GM18526 (cell line): Measurements from ENCODE around the gene NWD2.

ENCODE experiments used
- POLR2A ChIP-seq: IDR thresholded peaks from 3 replicates; pipeline ENCODE4 v1.6.1; 2011; ENCODE audit not compliant: insufficient read length; ENCODE audit errors: extremely low read depth

Gene NWD2

DNA sequence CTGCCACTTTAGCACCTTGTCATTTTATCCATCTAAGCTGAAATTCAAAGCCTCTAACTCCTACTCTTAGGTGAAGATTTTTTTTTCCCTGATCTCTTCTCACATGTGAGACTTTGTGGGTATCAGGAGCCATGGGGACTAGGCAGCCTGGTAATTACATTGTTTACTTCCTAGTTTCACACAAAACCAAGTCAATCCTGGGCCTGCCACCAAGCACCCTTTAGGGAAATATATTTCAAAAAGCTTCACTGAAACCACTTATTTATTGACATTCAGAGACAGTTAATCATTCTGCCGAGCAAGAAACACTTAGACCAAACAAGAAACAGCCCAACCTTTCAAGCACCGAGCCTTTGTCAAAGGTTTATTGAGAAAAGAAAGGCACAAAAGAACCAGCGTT lies 241.6 kb downstream of the NWD2 start:
- TF ChIP-seq POLR2A: no peak

DNA sequence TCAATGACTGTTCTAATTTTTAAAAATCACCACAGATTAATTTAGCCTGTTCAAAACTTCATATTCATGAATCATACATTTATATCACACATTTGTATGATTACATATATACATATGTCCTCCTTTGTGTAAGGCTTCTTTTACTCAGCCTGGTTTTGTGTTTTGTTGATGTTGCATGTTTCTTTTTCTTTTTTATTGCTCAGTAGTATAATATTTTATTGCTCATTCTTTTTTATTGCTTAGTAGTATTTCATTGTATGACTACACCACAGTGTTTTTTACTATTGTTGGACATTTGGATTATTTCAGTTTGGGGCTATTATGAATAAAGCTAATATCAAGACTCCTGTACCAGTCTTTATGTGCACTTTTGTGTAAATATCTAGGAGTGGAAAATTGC lies 243.1 kb downstream of the NWD2 start:
- TF ChIP-seq POLR2A: no peak

DNA sequence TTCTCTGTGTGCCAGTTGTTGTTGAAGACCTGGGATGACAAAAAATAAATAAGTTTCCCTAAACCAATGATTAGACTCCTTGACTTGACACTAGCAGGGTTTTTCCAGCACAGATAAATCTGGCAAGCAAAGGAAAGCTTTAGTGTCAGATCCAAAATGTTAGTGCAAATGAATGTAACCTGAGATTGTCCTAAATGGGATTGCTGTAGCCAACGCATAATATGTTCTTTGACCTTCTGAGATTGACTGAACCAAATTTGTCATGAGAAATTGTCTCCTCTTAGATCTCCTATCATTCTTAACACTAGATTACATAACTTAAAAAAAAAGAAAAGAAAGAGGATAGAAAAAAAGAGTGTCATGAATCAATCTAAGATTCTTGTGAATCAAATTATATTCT lies 245.2 kb downstream of the NWD2 start:
- no peak for TF ChIP-seq POLR2A

DNA sequence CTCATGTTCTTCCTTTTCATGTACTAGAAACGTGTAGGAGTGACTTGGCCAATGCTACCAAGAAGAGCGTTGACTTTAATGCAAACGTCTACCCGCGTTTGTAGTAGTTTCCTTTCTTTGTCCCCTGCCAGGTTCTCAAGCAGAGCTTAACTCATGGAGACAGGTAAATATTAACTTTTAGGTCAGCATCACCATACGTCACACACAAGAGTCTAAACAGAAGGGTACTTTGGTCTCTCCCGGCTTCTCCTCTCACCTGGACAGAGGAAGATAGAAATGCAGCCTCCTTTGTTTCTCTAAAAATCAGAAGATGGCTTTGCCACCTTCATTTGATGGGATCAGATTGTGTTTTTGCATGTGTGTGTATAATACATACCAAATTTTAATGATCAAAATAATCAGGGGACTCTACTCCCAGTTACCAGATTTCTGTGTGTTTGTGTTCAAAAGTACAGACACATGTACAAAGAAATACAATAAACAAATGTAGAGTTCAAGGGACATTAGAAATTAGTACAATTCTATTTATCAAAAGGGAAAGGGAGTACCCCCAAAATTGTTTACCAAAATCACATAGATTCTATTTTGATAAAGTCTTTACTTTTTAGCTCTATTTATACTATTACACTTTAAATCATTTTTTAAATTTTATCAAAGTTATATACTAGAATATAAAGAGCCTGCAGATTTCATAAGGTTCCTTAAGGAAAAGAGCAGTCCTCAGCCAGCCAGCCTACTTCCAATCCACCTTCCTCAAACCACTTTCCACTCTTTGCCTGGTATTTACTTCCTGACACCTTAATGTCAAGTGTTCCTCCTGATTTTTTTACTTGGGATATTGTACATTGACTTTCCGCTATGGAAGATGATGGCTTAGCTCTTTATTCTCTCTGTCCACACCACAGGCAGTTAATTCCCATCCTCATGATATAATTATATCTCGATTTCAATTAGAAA lies 246.1 kb downstream of the NWD2 start:
- TF ChIP-seq POLR2A: no peak
